NCI-H1417 (cell line): ENCODE results near the gene SFXN5.
"Not testable (repeated sequence)": the region's sequence is repeated elsewhere in the genome, so short reads cannot be mapped to it uniquely, and the experiment has no call there.

Experiments
- DNase-seq, 3 experiments: peaks; one replicate each; lab custom pipeline; 2025; lab: John Stamatoyannopoulos, UW

Gene SFXN5

GRCh38 chr2:72921088-72921851, 150.2 kb downstream of the SFXN5 start:
- no peak for DNase-seq

DNA sequence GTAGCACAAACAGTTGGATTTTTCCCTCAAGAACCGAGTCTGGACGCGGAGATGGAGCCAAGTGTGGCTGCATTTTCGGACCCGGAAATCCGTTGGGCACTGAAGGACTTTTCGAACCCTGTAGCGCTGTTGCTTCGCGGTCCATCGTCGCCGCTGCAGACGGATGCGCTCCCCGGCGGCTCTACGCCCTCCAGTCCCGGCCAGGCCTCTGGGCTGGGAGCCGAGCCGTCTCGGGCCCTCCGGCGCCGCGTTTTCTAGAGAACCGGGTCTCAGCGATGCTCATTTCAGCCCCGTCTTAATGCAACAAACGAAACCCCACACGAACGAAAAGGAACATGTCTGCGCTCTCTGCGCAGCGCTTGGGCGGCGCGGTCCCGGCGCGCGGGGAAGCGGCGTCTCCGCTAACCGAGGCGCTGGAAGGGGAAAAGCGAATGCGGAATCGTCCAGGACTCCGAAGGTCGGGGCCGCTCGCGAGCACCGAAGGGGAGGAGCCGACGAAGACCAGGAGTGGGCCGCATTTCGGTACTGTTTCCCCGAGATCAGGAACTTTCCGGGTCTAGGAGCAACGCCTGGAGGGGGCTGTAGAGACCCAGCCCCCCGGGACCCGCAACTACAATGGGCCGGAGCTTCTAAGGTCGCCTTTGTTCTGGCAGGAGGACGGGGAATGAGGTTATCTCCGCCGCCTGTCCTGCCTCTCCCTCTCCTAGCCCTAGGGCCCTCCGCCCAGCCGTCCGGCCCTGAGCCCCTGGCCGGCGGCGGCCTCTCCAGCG, 151.0 kb downstream of the SFXN5 start:
- no peak for DNase-seq

DNA sequence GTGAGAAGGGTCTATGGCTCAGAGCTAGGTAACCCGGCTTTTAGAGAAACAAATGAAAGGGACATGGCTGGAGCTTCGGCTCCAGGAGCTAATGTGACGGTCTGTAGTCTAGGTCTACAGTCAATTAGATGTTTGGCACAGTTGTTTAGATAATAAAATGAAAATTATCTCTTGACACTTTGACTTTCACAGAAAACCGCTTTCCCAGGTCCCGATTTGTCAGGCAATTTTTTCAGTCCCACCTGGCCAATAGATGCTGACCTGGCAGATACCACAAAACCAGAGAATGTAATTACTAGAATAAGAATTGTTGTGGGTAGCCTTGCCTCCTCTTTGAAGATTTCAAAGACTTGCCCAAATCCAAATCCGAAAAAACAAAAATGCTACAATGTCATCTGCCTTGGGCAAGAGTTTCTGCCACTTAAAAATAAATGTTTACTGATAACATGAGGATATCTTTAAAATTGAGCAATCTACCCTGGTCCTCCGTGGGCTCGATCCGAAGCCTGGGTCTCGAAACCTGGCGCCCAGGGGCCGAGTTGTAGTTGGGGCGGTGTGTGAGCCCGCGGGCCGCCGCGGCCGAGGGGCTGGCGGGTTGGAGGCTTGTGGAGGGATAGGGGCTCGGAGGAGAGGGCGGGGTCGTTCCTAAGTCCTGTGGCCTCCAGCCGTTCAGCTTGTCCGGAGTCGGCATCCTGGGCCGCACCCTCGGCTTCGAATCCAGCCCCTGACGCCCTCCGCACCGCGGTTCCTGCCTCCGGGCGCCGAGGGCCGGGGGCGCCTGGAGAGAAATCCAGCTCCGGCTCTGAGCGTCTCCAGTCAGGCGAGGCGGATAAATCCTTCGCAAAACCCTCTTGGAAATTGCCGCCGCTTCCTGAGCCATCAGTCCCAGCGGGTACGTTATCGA, 151.8 kb downstream of the SFXN5 start:
- DNase-seq, result no peak

GRCh38 chr2:72917877-72918553, 153.5 kb downstream of the SFXN5 start:
- peak in 2 of 3 experiments; percentile 85 to 89 for DNase-seq

GRCh38 chr2:72917138-72917876, 154.2 kb downstream of the SFXN5 start, which contains the start of gene EMX1:
EMX1 (plus strand) TSS chr2:72917519; CDS start chr2:72917853, 334 bp downstream.
- peak; percentile 78 to 96 (median 95) for DNase-seq

DNA sequence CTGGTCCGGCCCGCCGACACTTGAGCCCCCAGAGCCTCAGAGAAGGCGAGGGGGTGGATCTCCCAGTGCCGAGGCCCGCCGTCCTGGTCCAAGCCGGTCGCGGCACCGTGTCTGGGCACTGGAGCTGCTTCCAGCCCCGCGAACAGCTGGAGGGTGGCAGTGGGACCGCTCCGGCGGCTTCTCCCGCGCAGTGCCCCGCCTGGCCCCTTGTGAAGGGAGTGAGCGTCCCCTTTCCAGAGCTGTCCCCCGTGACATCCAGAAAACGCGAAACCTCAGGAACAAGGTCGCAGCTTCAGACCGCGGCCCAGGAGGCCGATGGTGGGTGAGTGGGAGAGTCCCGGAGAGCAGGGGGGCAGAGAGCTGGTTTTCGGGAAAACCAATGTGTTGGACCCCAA, 154.8 kb downstream of the SFXN5 start:
- DNase-seq, result peak; percentile 34 to 90 (median 86)

GRCh38 chr2:72915907-72916742, 155.4 kb downstream of the SFXN5 start:
- peak; percentile 63 to 93 (median 92) for DNase-seq

- DNase-seq, result no peak
These were observed 156.1 kb downstream of the SFXN5 start for GRCh38 chr2:72915320-72915906.

GRCh38 chr2:72914589-72915319, 156.8 kb downstream of the SFXN5 start:
- DNase-seq, result no peak

DNA sequence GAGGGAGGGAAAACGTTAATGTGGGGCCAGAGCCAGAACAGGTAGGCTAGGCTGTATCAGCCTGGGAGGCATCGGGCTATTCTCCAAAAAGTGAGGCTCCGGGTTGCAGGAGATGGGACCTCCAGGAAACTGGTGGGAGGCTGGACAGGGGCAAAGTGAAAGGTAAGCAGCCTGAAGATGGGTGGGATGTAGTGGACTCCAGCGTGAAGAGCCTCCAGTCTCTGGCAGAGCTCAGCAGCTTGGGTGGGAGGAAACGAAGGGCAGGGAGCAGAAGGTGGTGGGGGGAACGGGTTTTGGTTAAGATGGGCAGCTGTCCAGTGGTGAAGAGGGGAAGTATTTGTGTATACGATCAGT, 157.3 kb downstream of the SFXN5 start:
- DNase-seq, result no peak

- DNase-seq, result no peak
These were observed 157.9 kb downstream of the SFXN5 start for GRCh38 chr2:72913486-72914205.

GRCh38 chr2:72911256-72911655, 160.3 kb downstream of the SFXN5 start:
- no peak for DNase-seq

DNA sequence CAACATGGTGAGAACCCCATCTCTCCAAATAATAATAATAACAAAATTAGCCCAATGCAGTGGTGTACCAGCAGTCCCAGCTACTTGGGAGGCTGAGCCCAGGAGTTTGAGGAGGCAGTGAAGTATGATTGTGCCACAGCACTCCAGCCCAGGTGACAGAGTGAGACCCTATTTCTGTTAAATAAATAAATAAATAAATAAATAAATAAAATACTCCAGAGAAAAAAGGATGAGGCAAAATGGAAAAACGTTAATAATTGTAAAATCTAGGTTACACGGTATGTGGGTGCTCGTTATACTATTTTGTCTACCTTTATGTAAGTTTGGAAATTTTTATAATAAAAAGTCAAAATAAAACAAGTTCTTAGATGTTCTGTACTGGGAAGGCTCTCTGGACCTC, 162.8 kb downstream of the SFXN5 start:
- no peak for DNase-seq

DNA sequence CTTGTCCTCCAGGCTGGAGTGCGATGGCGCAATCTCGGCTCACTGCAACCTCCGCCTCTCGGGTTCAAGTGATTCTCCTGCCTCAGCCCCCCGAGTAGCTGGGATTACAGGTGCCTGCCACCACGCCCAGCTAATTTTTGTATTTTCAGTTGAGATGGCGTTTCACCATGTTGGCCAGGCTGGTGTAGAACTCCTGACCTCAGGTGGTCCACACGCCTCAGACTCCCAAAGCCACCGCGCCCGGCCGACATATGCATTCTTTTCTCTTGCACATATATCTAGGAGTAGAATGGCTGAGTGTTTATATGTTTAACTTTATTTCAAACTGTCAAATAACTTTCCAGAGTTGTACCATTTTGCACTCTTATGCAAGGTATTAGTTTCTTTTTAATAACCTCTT, 164.1 kb downstream of the SFXN5 start:
- DNase-seq, result not testable (repeated sequence)

GRCh38 chr2:72901426-72901825, 170.1 kb downstream of the SFXN5 start:
- no peak for DNase-seq

DNA sequence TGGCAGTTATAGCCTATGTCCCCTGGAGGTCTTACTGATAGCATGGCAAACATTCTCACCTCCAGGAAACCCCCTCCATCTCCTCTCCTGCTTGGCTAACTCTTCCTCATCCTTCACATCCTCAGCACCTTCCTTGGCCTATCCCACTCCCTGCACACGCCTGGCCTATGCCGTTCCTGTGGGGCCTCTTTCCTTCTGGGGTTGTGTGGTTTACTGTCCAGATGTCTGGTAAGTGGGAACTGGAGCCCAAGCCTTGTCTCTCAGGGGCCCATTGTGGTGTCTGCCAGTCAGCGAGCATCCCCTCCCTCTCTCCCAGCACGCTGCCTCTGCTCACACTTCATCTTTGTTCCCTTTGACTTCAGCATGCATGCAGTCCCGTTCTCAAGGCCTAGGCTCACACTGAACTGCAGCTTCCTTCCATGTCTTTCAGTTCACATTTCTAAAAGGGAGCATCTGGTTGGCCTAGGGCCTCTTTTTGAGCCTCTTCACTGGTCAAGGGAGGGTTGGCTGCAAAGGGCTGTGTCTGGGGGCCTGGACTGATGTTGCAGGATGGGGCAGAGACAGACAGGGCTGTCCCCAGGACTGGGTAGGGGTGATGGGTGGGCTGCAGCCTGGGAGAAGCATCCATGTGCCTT, 171.2 kb downstream of the SFXN5 start:
- no peak for DNase-seq

DNA sequence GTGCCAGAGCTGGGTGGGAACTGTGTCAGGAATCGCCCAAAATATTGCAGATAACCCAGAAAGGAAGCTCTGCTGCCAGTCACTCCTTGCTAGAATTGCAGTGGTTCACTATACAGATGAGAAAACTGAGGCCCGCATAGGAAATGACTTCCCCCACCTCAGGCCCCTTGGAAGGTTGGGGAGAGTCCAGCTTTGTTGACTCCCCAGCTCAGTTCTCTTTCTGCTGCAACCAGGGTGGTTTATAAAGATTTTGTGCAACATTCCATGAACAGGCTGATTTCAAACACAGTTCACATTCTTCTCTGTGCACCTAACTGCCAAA, 173.0 kb downstream of the SFXN5 start:
- no peak for DNase-seq
